GM18951 (cell line): Measurements from ENCODE around the gene DMBT1.

Source experiments
- POLR2A ChIP-seq: IDR thresholded peaks from 4 replicates; pipeline ENCODE4 v1.6.1; 2011; ENCODE audit warnings: mild to moderate bottlenecking; ENCODE audit not compliant: insufficient read length, insufficient read depth; ENCODE audit errors: extremely low read depth
- in situ Hi-C: fragments of 300-500 bp; cut with MboI; formaldehyde crosslinking; loops from one replicate; pipeline ENCODE4 v1.12.0; 2022; ENCODE audit warnings: low sequenced_read_pairs, mixed read lengths, inconsistent platforms; ENCODE audit not compliant: unreplicated experiment

Gene DMBT1

DNA sequence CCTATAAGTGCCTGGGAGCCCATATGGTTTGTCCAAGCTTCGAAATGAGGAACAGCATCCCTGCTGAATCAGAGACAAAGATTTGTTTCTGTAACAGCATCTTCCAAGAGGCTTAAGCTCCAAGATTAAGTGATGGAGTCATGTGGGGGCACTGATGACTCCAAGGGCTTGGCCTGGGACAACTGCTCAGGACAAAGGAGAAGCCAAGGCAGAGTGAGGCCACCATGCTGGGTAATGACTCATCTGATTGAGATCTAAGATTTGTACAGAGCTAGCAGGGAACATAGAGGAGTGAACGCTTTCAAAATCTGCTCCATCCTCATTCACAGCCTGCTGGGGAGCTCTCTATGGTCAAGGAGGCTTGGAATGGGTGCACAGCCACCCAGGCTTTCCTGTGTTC is 89.8 kb downstream of the DMBT1 start:
- TF ChIP-seq POLR2A: no peak
- in situ Hi-C loops: no loop called here

- no peak for TF ChIP-seq POLR2A
These were observed 95.2 kb downstream of the DMBT1 start for GRCh38 chr10:122655524-122656307.

GRCh38 chr10:122656308-122656705 is 95.8 kb downstream of the DMBT1 start:
- TF ChIP-seq POLR2A: no peak
- in situ Hi-C loops: no loop called here

More at GRCh38 chr10:122655524-122656307, 95.2 kb downstream of the DMBT1 start:
- in situ Hi-C loops: no loop called here

GRCh38 chr10:122656741-122657140 is 96.2 kb downstream of the DMBT1 start:
- TF ChIP-seq POLR2A: no peak
- in situ Hi-C loops: no loop called here

GRCh38 chr10:122657255-122657654 is 96.7 kb downstream of the DMBT1 start:
- in situ Hi-C loops: no loop called here
- no peak for TF ChIP-seq POLR2A

DNA sequence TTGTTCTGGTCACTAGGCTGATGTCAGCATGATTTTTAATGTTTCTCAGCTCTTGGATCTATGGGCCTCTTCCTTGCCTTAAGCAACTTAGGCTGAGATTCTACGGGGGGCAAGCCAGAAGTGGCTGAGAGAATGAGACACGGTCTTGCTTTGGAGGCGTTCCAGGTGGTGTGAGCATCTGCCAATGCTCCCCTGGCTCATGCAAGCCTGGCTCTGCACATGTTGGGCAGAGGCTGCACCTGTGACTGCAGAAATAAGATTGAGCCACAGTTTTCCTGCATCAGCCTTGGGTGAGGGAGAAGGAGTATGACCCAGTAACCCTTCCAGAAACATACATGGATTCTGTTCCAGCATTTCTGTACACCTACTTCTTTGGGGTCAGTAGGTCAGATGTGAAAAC is 97.2 kb downstream of the DMBT1 start:
- in situ Hi-C loops: no loop called here
- no peak for TF ChIP-seq POLR2A

DNA sequence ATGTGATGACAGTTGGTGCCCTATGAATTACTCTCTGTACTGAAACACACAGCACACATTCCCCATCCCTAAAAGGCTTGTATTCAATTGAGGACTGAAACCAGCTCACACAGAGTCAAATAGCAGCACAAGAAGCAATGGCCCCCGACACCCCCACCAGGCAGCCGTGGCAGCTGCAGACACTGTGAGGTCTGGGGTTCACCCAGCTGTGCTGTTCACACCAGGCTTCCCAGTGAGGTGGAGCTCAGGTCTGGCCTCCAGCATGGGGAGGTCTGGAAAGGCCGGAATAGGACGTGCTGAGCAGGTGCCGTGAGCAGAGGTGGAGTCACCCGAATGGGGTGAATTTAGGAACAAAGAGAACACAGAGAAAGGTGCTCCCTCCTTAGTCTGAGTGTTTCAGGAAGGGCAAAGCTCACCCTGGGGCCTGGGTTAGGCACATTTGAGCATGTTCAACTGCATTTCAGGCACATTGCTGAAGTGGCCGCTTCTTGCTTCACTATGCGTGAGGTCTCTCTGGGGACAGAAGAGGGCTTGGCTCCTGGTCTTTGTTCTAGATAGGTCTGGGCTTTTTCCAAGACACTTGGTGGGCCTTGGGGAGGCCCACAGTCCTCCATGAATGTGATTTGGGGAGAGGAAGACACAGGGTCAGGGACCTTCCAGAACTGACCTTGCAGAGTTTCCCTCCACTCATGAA is 97.9 kb downstream of the DMBT1 start:
- in situ Hi-C loops: no loop called here
- TF ChIP-seq POLR2A: no peak

- no peak for TF ChIP-seq POLR2A
- in situ Hi-C loops: no loop called here
These were observed 98.6 kb downstream of the DMBT1 start for GRCh38 chr10:122659126-122659525.

GRCh38 chr10:122659651-122660050 is 99.1 kb downstream of the DMBT1 start:
- in situ Hi-C loops: no loop called here
- TF ChIP-seq POLR2A: no peak

GRCh38 chr10:122660696-122661095 is 100.1 kb downstream of the DMBT1 start:
- TF ChIP-seq POLR2A: no peak
- in situ Hi-C loops: no loop called here

GRCh38 chr10:122662231-122662630 is 101.7 kb downstream of the DMBT1 start:
- no peak for TF ChIP-seq POLR2A
- in situ Hi-C loops: no loop called here

- no peak for TF ChIP-seq POLR2A
- in situ Hi-C loops: no loop called here
These were observed 103.1 kb downstream of the DMBT1 start for GRCh38 chr10:122663516-122664130.

DNA sequence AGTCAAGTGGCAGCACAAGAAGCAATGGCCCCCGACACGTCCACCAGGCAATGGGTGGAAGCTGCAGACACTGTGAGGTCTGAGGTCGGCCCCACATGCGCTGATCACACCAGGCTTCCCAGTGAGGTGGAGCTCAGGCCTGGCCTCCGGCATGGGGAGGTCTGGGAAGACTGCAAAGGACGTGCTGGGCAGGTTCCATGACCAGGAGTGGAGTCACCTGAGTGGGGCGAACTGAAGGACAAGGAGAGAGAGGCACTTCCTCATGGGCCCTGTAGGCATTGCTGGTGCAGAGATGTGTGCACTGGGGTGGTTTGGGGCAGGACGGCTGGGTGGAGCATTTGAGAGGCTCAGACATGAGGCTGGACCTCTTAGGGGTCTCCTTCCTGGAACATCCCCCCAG is 103.9 kb downstream of the DMBT1 start:
- TF ChIP-seq POLR2A: no peak
- in situ Hi-C loops: no loop called here

DNA sequence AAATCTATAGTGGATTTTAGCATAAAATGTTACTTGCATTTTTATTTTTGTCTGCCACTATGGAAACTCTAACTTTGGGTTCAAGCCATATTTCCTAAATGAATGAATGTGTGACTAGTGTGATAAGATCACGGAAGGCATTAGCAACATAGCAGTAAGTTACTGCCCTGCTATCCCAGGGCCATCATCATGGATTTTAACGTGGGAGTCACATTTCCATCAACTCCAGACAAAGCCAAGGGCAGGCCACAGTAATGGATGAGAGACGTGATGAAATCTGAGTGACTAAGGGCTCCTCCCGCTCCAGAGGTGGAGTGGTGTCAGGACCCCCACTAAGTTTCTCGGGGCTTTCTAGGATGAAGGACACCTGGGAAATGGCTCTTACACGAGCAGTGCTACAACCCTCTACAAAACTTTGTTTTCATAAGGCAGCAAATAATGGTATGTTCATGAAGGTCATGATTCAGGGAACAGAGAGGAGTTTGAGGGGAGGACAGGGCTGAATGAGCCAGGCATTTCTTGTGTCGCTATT is 104.8 kb downstream of the DMBT1 start:
- in situ Hi-C loops: no loop called here
- no peak for TF ChIP-seq POLR2A

DNA sequence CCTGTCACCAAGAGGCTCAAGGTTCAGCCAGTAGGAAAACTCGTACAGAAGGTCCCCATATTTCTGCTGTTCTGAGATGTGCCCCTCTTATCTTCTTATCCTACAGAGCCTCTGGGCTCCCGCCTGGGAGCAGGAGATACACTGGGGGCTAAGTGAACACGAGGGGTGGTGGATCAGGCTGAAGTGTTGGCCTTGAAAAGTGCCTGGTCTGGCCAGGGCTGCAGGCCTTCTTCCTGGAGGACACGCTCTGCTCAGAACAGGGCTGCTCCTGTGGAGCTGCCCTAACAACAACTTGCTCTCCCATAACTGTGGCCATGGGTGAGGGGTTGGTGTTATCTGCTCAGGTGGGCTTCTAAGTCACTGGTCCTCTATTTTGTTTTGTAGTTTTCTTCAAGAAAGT is 105.4 kb downstream of the DMBT1 start:
- in situ Hi-C loops: no loop called here

More for the DNA sequence above, 105.4 kb downstream of the DMBT1 start:
- no peak for TF ChIP-seq POLR2A
